Forelimb muscle (tissue), 1 donor: ENCODE measurements around the gene CHRNG. TPM values are rescaled to one million over a fixed set of nuclear protein-coding genes. Genes with fewer than 3 reads are reported as not detected.
"Not testable (repeated sequence)": the region's sequence is repeated elsewhere in the genome, so short reads cannot be mapped to it uniquely, and the experiment has no call there.

Source experiments
- DNase-seq: peaks from one replicate; pipeline ENCODE4 v3.0.0-alpha.2; 2013; ENCODE audit warnings: low read depth
- polyA plus RNA-seq: library from polyadenylated mRNA; unstranded; fragments of 120-200 nt; gene quantifications from one replicate; pipeline ENCODE4 v1.2.1, GENCODE V29; 2013; ENCODE audit not compliant: insufficient read length

The CHRNG gene
- polyA plus RNA-seq, 1 donor: 160 TPM

DNA sequence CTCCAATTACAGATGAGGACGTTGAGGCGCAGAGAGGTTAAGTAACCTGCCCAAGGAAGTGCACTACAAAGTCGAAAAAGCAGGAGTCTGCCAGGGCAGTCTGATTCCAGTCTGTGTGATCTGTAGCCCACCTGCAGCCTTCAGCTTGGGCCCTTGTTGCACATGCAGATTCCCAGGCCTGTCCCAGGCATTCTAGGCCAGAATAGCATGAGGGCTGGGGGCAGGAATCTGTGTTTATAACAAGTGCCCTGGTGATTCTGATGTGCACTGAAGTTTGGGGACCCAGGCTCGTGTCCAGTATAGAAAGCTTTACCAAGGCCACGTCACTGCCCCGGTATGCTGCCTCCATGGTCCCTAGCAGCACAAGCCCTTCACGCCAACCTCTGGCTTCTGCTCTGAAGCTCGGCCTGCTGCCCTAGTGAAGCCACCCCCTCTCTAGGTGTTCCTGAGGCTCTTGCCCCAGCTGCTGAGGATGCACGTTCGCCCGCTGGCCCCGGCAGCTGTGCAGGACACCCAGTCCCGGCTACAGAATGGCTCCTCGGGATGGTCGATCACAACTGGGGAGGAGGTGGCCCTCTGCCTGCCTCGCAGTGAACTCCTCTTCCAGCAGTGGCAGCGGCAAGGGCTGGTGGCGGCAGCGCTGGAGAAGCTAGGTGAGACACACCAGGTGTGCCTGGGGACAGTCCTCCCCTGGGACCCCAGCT, 4.6 kb downstream of the CHRNG start:
- no peak for DNase-seq

DNA sequence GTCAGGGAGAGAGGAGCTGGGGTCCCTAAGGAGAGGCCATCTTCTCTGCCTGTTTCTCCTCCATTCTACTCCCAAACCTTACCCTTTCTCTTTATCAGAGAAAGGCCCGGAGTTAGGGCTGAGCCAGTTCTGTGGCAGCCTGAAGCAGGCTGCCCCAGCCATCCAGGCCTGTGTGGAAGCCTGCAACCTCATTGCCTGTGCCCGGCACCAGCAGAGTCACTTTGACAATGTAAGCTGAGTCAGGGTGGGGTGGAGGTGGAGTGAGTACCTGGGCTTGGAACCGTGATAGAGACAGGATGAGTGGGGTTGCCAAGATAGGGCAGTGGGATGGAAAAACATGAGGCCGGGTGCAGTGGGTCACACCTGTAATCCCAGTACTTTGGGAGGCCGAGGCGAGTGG, 5.2 kb downstream of the CHRNG start:
- DNase-seq: no peak

- no peak for DNase-seq
These were observed 6.3 kb downstream of the CHRNG start for GRCh38 chr2:232545511-232546375.

DNA sequence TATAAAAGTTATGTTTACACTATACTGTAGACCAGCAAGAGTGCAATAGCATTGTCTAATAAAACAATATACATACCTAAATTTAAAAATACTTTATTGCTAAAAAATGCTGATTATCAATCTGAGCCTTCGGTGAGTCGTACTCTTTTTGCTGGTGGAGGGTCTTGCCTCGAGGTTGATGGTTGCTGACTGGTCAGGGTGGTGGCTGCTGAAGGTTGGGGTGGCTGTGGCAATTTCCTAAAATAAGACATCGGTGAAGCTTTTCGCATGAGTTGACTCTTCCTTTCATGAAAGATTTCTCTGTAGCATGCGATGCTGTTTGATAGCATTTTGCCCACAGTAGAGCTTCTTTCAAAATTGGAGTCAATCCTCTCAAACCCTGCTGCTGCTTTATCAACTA, 8.5 kb downstream of the CHRNG start:
- no peak for DNase-seq

DNA sequence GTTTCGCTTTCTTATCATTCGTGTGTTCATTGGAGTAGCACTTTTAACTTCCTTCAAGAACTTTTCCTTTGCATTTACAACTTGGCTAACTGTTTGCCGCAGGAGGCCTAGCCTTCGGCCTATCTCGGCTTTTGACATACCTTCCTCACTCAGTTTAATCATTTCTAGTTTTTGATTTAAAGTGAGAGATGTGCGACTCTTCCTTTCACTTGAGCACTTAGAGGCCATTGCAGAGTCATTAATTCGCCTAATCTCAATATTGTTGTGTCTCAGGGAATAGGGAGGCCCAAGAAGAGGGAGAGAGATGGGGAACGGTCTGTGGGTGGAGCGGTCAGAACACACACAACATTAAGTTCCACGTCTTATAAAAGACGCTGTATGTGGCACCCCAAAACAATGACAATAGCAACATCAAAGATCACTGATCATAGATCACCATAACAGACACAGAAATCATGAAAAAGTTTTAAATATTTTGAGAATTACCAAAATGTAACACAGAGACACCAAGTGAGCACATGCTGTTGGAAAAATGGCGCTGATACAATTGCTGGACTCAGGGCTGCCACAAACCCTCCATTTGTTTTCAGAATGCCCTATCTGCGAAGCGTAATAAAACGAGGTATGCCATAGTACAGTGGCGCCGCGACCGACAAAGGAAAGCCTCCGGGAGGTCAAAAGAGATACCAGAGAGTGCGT, 10.3 kb downstream of the CHRNG start:
- DNase-seq: no peak

DNA sequence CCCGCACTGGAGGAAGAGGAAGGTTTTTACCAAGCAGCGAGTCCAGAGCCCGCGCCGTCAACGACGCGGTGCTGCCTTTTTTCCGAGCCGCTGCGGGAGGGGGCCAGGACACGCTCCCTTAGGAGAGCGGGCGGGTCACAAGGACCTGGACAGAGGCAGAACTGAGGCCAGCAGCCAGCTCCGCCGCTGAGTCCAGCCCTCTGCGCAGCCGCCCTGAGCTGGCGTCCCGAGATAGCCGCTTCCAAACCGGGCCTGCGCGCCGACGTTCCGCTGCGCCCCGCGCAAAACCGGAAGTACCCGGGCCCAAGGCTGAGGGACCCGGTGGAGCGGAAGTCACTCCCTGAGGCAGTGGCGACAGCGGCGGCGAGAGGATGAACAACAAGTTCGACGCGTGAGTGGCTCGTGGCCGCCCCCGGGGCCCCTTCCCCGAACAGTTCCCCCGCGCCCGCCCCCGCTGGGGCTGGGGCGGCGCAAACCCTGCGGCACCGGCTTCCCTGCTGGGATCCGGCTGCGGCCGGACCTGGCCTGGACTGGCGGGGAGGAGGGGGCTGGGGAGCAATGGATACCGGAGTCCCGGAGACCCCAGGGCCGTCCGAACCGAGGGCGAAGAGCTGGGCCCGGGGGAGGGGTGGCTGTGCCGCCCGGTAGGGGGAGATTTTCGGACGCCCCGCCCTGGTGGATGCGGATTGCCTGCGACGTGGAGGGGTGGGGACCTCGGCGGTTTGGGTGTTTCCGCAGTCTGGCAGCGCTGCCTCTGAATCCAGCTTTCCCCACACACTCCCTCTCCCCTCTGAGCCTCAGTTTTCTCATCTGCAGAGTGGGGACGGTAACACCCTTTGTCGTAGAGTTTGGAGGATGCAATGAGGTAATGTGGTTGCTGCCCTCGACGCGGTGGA, 11.1 kb downstream of the CHRNG start, which contains the start of the genes EIF4E2 and TIGD1:
EIF4E2 (plus strand) TSS at position 336 of the 896 bp plus-strand sequence; CDS start at position 372, 36 bp downstream.
TIGD1 (minus strand) TSS at position 204 of the 896 bp plus-strand sequence. CDS start 675 bp downstream, outside the sequence.
- DNase-seq: peak; percentile 85

- DNase-seq: no peak
These were observed 11.8 kb downstream of the CHRNG start for GRCh38 chr2:232551250-232551638.

- no peak for DNase-seq
These were observed 12.3 kb downstream of the CHRNG start for GRCh38 chr2:232551776-232552175.

DNA sequence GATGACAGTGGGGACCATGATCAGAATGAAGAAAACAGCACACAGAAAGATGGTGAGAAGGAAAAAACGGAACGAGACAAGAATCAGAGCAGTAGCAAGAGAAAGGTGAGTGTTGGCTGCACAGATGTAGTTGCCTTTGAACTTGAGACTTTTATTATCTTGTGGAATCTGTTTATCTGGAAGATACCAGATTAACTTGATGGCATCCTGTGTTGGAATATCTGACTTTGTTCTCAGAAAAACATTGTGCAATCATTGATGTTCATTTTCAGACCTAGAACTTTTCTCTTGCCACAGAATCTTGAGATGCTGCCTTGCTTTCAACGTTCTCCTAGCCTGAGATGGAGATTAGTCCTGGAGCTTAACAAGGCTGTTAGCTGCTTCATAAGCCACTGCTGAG, 16.9 kb downstream of the CHRNG start:
- DNase-seq: no peak

- no peak for DNase-seq
These were observed 23.1 kb downstream of the CHRNG start for GRCh38 chr2:232562515-232563151.

GRCh38 chr2:232563580-232563979, 24.1 kb downstream of the CHRNG start:
- no peak for DNase-seq

DNA sequence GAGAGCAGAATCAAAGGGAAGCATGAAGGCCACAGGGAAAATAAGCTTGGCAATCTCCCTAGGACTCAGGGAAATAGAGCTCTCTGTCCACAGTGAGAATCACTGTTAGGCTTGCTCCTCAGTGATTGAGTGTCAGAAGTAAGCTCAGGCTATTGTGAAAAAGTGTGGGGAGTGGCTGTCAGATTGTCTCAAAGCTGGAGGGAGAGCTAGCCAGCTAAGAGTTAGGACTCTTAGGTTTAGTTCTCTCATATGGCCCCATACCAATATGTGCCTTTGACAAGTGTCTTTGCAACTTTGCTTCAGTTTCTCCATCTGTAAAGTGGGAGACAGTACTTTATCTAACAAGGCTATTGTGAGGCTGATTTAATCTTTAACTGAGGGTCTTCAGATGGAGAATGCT, 28.2 kb downstream of the CHRNG start:
- no peak for DNase-seq

GRCh38 chr2:232568161-232568560, 28.7 kb downstream of the CHRNG start:
- DNase-seq: no peak

GRCh38 chr2:232569541-232569940, 30.0 kb downstream of the CHRNG start:
- DNase-seq: no peak

DNA sequence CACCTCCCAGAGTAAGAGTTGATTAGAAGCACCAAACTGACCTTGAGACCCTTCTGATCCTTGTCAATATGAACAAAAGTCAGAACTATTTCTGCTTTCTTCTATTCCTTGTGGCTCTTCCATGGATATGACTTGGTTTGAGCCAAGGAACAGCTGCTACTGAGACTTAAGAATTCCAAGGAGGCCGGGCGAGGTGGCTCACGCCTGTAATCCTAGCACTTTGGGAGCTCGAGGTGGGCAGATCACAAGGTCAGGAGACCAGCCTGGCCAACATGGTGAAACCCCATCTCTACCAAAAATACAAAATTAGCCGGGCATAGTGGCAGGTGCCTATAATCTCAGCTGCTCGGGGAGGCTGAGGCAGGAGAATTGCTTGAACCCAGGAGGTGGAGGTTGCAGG, 31.0 kb downstream of the CHRNG start:
- not testable (repeated sequence) for DNase-seq

GRCh38 chr2:232571026-232571474, 31.6 kb downstream of the CHRNG start:
- DNase-seq: no peak

GRCh38 chr2:232573042-232573441, 33.5 kb downstream of the CHRNG start:
- no peak for DNase-seq

DNA sequence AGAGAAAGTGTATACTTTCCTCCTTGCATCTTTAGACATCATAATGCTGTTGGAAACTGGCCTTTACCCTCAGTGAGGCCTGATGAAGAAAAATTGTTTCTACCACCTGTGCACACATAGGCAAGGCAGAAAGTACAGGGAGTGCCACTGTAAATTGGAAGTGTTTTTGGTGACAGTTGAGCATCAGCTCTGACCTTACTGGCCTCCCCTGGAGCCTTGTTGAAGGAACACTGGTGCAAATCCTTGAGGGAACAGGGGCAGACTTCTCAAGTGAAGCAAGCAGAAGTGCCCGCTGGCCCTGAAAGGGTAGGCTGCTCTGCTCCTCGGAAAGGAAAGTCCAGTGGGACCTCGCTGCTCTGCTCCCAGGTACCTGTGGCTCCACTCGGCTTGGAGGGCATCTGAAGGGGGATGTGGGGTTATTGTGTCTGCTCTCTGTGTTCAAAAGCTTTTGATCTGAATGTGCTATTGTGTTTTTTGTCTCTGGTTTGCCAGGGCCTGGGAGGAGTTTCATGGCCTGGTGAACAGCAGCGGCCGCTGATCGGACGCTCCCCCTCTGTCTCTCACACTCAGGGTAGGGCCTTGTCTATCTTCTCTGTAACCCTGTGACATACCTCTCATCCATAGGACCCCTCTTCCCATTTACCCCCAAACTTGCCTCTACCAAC, 34.4 kb downstream of the CHRNG start:
- DNase-seq: no peak

DNA sequence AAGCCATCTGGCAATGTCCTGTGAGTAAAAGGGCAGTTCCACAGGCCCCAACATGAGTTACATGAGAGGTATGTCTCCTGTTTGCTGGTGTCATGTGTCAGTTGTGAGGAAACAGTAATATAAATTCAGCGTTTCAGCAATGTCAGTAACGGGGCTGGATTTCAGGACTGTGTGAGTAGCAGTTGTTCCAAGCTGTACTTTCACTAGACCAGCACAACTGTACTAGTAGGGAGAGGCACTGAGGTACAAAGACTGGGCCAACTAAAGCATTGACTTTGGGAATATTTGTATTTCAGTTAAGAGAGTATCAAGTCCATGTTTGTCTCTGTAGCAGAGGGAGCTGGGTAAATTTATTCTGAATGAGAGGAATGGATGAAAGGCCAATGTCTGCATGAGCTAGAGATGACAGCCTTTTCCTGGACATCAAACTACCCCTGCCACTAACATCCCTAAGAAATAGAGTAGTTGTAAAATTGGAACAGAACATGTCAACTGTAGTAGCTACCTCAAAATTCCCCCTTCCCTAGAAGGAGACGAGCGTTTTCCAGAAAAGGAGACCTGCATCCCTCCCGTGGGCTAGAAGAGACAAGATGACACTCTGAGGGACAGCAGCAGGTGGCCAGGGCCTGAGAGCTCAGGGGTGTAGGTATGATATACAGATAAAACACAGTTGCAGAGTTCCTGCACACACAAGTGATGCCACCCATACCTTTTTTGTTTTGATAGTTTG, 35.3 kb downstream of the CHRNG start:
- no peak for DNase-seq
